ENCODE results near the gene S1PR3.
A peak's percentile ranks its signal among the peaks of the same experiment; 100 is the strongest.

S1PR3 gene

GRCh38 chr9:88969646-88970373, 21.5 kb upstream of the S1PR3 start:
- no peak for DNase-seq (ENCODE audit: low read depth)

DNA sequence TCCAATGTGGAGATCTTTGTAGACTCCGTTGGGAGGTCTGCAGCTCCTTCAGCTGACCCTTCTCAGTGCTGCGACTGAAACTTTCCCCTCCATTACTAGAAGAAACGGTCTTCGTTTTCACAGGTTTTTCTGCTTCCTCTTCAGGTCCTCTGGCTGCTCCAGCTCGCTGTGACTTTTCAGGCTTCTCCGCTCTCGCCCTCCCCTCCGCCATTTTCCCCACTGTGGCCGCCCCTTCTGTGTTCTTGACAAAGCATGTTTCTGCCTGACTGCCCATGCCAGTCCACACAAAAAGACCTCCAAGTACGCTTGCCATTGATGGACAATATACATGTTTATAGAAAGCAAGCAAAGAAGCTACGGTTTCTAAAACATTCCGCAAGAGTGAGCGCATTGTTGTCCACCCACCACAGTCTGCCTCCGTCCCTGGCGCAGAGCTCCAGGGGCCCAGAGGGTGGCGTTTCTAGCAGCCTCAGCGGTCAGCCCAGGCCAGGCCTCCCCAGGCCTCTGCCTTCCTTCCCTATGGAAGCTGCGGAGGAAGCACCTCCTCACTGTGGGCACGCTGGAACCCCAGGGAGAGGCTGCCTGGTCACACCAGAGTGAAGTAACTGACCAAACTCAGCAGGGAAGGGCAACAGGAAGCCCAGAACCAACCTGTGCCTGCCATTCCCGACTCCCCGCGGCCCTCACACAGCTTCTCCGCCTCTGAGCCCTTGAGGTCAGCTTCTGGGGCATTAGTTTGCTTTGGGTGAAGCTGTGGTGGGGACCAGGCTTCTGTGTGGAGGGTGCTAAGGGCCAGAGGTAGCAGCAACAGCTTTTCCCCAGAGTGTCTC, 19.9 kb upstream of the S1PR3 start:
- DNase-seq (ENCODE audit: low read depth): no peak

- DNase-seq (ENCODE audit: low read depth): no peak
Measured at GRCh38 chr9:88972401-88972800, 18.9 kb upstream of the S1PR3 start.

DNA sequence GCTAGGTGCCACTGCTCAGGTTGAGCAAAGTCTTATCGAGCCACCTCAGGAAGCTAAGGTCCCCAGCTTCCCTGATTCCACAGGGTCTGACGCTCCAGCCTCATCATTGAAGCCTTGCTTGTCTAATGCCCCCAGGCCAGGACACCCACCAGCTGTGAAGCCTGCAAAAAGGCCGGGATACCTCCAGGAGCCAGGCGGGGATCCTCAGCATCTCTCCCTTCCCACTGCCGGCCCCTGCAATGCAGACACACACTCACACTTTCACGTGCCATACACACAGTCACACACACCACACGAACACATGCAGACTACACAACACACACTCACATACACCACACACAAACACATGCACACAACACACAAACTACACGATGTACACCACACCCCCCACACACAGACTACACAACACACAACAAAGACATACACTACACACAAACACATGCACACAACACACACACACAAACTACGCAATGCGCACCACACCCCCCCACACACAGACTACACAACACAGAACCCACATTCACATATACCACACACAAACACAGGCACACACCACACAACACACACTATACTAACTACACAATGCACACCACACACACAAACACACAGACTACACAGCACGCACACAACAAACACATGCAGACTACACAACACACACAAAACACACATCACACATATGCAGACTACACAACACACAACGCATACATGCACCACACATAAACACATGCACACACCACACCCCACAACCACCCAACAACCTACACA, 17.8 kb upstream of the S1PR3 start:
- no peak for DNase-seq (ENCODE audit: low read depth)

DNA sequence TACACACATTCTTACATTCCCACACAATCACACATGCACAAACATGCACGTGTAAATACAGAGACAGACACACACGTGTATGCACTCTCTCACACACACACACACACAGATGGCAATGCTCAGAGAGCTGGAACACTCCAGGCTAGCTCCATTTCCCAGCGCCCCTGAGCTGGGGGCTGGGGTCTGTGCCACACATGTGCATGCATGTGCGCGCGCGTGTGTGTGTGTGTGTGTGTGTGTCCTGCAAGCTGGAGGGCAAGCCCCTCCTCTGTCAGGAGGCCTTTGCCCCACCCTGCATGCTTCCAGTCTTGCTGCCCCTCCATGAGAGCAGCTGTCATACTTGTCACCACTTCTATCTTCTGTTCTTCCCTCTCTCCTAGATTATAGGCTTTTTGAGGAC, 16.6 kb upstream of the S1PR3 start:
- DNase-seq (ENCODE audit: low read depth): no peak

- no peak for DNase-seq (ENCODE audit: low read depth)
Measured at GRCh38 chr9:88975966-88976889, 15.0 kb upstream of the S1PR3 start.

- DNase-seq (ENCODE audit: low read depth): no peak
Measured at GRCh38 chr9:88976890-88977257, 14.4 kb upstream of the S1PR3 start.

DNA sequence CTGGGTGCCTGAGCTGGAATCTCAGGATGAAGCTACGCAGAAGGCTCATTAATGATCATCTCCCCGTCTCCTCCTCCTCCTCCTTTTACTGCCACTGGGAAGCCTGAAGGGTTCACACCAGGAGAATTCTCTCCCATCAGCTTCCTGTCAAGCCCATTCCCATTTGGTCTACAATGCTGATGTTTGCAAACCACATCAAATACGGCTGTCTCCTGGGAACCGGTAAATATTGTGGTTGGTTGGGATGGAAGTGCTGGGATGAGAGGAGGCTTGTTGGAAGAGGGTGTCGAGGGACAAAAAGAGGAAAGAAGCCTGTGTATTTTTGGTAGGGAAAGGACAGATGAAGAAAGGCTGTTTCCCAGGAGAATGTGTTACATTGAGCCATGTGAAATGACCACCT, 13.2 kb upstream of the S1PR3 start:
- DNase-seq (ENCODE audit: low read depth): no peak

- DNase-seq (ENCODE audit: low read depth): peak; percentile 50
Measured at GRCh38 chr9:88979021-88979420, 12.2 kb upstream of the S1PR3 start.

DNA sequence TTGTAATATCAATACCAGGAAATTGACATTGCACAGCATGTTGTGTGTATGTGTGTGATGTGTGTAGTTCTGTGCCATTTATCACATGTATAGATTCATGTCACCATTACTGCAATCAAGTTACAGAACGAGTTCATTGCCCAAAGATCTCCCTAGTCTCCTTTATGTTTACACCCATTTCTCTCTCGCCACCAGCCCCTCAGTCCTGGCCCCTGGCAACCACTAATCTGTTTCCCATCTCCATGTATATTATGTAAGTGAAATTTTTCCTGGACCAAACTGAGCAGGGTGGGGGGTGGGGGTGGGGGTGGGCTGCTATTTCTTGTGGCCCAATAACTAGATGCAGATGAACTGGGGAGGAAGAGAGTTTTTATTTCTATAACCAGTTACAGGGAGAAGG, 11.5 kb upstream of the S1PR3 start:
- no peak for DNase-seq (ENCODE audit: low read depth)

- DNase-seq (ENCODE audit: low read depth): peak; percentile 94
Measured at GRCh38 chr9:88980740-88981203, 10.5 kb upstream of the S1PR3 start.

DNA sequence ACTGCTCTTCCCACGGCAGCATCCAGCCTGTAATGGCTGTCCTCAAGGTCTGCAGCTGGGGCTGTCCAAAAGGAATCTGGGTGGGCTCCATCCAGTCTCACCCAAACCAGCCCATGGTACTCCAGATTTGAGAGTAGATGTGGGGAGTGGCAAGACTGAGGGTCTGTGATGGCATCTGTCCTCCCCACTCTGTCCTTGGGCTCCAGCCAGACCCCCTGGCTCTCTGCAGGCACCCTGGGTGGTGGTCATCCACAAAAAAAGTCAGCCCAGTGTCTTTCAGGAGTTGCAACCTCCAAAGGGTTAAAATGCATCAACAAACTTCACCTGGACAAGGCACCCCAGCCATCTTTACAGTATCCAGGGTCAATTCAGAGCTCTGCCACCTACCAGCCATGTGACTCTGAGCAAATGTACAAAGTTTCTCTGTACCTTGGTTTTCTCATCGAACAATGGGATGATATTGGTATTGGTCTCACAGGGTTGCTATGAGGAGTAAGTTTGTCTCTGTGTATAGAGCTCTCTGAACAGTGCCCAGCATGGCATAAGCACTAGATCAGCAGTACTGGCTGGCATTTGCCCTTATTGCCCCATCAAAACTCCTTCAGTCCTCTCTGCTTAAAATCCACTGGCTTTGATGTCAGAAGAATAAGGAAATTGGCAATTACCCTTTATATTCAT, 7.3 kb upstream of the S1PR3 start:
- DNase-seq (ENCODE audit: low read depth): no peak

DNA sequence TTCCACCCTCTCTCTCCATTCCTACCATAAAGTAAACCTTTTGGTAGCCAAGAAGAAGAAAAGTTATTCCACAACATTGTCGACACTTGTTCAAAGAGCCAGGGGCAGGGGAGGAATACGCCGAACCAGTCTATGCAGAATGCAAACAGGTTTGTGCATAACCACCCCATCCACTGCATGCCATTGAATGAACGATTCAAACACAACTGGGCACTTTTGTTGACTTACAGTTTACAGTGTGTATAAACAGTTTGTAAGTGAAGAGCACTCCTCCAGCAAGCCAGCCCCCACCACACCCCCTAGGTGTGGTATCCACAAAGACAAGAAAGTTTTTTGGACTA, 6.8 kb upstream of the S1PR3 start:
- no peak for DNase-seq (ENCODE audit: low read depth)

GRCh38 chr9:88985616-88986015, 5.7 kb upstream of the S1PR3 start:
- no peak for DNase-seq (ENCODE audit: low read depth)

DNA sequence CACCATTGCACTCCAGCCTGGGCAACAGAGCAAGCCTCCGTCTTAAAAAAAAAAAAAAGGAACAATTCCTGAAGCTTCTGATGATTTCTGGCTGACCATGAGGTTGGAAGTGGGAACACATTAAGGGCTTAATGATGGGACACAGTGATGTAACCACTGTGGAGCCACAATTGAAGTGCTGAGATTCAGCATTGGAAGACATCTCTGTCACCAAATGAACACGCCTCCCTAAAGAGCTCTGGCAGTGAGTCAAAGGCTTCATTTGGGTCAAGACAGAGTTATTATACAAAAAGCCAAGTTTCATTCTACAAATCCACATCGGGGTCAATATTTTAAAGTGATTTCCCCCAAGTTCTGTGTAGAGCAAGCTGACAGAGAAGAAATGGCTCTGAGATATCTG, 4.5 kb upstream of the S1PR3 start:
- DNase-seq (ENCODE audit: low read depth): no peak

- DNase-seq (ENCODE audit: low read depth): no peak
Measured at GRCh38 chr9:88987661-88988060, 3.6 kb upstream of the S1PR3 start.

GRCh38 chr9:88988796-88989641, 2.2 kb upstream of the S1PR3 start:
- DNase-seq (ENCODE audit: low read depth): peak; percentile 77

DNA sequence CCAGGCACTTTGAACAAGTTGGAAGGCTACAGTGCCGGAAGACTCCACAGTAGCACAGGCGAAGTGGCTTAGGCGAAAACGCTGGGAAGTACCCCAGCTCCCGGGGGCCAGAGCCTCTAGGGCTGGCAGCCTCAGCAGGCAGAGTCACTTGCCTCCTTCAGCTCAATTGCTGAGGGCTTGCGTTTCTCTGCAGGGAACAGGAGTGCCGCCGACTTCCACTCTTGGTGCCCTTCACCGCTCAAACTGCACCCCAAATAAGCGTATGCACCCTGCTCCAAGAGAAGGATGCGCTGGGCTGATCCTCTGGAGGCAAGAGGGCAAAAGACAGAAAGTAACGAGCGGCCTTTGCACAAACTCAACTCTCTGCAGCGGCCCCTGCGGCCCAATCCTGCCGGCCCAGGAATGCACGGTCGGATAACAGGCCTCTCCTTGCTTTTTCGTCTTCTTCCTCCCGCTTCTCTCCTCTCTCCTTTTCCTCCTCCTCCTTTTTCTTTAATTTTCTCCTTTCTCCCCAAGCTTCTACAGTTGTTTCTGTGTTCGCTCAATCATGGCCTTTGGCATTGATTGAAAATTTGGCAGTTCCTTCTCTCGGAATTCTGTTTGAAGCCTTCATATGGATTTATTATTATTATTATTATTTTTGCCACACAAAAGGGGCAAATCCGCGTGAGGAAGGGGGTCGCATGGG, 1.1 kb upstream of the S1PR3 start:
- no peak for DNase-seq (ENCODE audit: low read depth)

DNA sequence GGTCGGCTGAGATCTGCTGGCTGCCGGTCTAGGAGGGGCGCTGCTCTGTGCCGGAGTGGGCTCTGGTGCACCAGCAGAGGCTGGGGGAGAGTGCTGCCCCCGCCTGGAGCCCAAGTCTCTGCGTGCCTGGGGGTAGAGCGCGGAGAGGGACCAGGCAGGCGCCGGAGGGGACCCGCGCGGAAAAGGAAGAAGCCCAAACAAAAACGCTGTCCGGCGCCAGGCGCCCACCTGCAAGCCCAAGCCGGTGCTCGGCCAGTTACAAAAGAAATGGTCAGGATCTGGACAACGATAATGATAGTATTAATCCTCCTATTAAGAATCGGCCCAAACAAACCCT, 571 bp upstream of the S1PR3 start:
- no peak for DNase-seq (ENCODE audit: low read depth)

GRCh38 chr9:88992556-88992955, 1.3 kb downstream of the S1PR3 start:
- DNase-seq (ENCODE audit: low read depth): no peak
